ENCODE results near the gene ANKS1A. TPM values are rescaled to one million over a fixed set of nuclear protein-coding genes. Genes with fewer than 3 reads are reported as not detected.

The ANKS1A gene
- total RNA-seq, 6 experiments from 2014 or later = 6.7 to 17.4 (median 10.5) TPM

GRCh38 chr6:34904990-34905613 is 16.0 kb downstream of the ANKS1A start:
- Histone ChIP-seq H3K9me3 (no peaks in the 10 kb centered on the region), H3K4me1 (peaks cover 0 to 2% (median 0%) of the 10 kb centered on the region in 4 donors), H3K27ac (no peak overlapping the region), H3K27me3 (no peaks in the 10 kb centered on the region), H3K36me3 (no peaks in the 10 kb centered on the region), H3K4me3 (no peak overlapping the region)
- no peak for TF ChIP-seq CTCF (IDR thresholded peaks at IDR 0.05)
- TF ChIP-seq POLR2A (IDR thresholded peaks at IDR 0.05) = no peak
- DNase-seq = no peak
- peak in 1 of 4 donors; percentile 45 for ATAC-seq
- intact Hi-C loops (cut with DNase I) = no loop called here
- WGBS (ENCODE audit: insufficient coverage, low coverage, low lambda C conversion rate, missing lambda C conversion rate) = 89% methylated on average over 4 of the region's 5 CpGs

GRCh38 chr6:34906826-34907225 is 17.8 kb downstream of the ANKS1A start:
- H3K27ac ChIP-seq = no peak overlapping the region
- ATAC-seq (no peak), DNase-seq (no peak)
- intact Hi-C loops (cut with DNase I) = no loop called here
- H3K4me1 ChIP-seq = peaks cover 0 to 2% (median 0%) of the 10 kb centered on the region in 4 donors
- TF ChIP-seq CTCF (IDR thresholded peaks at IDR 0.05) = no peak
- H3K27me3 ChIP-seq = no peaks in the 10 kb centered on the region
- no peaks in the 10 kb centered on the region for H3K9me3 ChIP-seq
- no peaks in the 10 kb centered on the region for H3K36me3 ChIP-seq
- WGBS (ENCODE audit: insufficient coverage, low coverage, low lambda C conversion rate, missing lambda C conversion rate) = 69% methylated on average over 2 of the region's 2 CpGs
- no peak overlapping the region for H3K4me3 ChIP-seq

GRCh38 chr6:34908194-34908593 is 19.1 kb downstream of the ANKS1A start:
- H3K4me1 ChIP-seq = no peaks in the 10 kb centered on the region
- DNase-seq (no peak), ATAC-seq (no peak)
- 86% methylated on average over 3 of the region's 3 CpGs for WGBS (ENCODE audit: insufficient coverage, low coverage, low lambda C conversion rate, missing lambda C conversion rate)
- H3K27me3 ChIP-seq = no peaks in the 10 kb centered on the region
- TF ChIP-seq POLR2A (IDR thresholded peaks at IDR 0.05) (no peak), CTCF (IDR thresholded peaks at IDR 0.05) (no peak)
- no peak overlapping the region for H3K27ac ChIP-seq
- no peak overlapping the region for H3K4me3 ChIP-seq
- intact Hi-C loops (cut with DNase I) = no loop called here
- H3K9me3 ChIP-seq = no peaks in the 10 kb centered on the region
- H3K36me3 ChIP-seq = no peaks in the 10 kb centered on the region

- Histone ChIP-seq H3K9me3 (no peaks in the 10 kb centered on the region), H3K27ac (no peak overlapping the region), H3K4me1 (no peaks in the 10 kb centered on the region), H3K4me3 (no peak overlapping the region), H3K36me3 (no peaks in the 10 kb centered on the region), H3K27me3 (no peaks in the 10 kb centered on the region)
- no peak for TF ChIP-seq CTCF (IDR thresholded peaks at IDR 0.05)
- TF ChIP-seq POLR2A (IDR thresholded peaks at IDR 0.05) = no peak
- intact Hi-C loops (cut with DNase I) = no loop called here
- 78% methylated on average over 6 of the region's 6 CpGs for WGBS (ENCODE audit: insufficient coverage, low coverage, low lambda C conversion rate, missing lambda C conversion rate)
- no peak for ATAC-seq
- DNase-seq = no peak
Measured at GRCh38 chr6:34909320-34909883, 20.3 kb downstream of the ANKS1A start.

All from right lobe of liver (tissue), 6 donors.